22Rv1 (cell line): ENCODE results near the gene KRT14.

Experiments used
- H3K27ac ChIP-seq: fragments of 450-650 bp; 2 replicates; pipeline ENCODE4 v1.5.1; 2017
- ZFX ChIP-seq: fragments of 450-650 bp; IDR thresholded peaks from 2 replicates; pipeline ENCODE4 v1.6.1; 2017; ENCODE audit warnings: antibody characterized with exemption, borderline replicate concordance
- TF ChIP-seq, protein P1 (sequence below): fragments of 450-650 bp; IDR thresholded peaks from 2 replicates; pipeline ENCODE4 v1.5.1; 2017; ENCODE audit warnings: mild to moderate bottlenecking

The KRT14 gene

DNA sequence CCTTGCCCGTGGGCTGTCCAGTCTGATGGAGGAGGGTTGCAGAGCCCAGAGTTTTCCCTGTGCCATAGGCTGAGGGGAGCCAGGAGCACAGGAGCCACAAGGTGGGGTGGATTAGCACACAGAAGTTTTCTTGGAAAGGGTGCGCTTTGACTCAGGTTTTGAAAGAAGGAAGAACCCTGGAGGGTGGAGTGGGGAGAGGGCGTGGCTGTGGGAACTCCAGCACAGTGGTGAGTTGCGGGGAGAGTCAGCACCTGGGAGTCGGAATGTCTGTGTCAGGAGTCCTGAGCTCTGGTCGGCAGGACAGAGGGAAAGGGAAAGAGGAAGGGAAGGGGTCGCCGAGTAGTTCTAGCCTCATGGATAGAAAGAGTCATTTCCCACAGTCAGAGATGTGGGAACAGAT, 8.9 kb upstream of the KRT14 start:
- TF ChIP-seq, protein P1, sequence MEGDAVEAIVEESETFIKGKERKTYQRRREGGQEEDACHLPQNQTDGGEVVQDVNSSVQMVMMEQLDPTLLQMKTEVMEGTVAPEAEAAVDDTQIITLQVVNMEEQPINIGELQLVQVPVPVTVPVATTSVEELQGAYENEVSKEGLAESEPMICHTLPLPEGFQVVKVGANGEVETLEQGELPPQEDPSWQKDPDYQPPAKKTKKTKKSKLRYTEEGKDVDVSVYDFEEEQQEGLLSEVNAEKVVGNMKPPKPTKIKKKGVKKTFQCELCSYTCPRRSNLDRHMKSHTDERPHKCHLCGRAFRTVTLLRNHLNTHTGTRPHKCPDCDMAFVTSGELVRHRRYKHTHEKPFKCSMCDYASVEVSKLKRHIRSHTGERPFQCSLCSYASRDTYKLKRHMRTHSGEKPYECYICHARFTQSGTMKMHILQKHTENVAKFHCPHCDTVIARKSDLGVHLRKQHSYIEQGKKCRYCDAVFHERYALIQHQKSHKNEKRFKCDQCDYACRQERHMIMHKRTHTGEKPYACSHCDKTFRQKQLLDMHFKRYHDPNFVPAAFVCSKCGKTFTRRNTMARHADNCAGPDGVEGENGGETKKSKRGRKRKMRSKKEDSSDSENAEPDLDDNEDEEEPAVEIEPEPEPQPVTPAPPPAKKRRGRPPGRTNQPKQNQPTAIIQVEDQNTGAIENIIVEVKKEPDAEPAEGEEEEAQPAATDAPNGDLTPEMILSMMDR: no peak
- TF ChIP-seq ZFX: no peak

DNA sequence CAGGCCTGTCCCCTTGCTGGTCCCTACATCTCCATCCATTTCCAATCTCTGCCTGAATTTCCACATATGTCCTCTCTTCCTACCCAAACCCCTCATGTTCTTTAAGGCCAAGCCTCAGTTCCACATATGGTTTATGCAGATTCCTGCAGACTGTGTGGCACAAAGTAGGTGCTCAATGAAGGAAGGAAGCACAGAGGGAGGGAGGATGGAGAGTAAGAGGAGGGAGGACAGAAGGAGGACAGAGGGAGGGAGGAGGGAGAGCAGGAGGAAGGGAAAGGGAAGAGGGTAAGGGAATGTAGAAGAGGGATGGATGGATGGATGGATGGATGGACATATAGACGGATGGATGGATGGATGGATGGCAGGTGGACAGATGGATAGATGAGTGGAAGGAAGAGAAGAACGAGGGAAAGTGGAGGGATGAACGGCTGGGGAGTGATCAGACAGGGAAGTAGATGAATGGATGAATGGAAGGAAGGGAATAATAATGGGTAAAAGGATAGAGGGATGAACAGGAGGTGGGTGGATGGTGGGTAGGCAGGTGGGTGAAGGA, 7.7 kb upstream of the KRT14 start:
- no peak overlapping the region for H3K27ac ChIP-seq
- TF ChIP-seq, protein P1: no peak

More for the DNA sequence above, 8.9 kb upstream of the KRT14 start:
- no peak overlapping the region for H3K27ac ChIP-seq

DNA sequence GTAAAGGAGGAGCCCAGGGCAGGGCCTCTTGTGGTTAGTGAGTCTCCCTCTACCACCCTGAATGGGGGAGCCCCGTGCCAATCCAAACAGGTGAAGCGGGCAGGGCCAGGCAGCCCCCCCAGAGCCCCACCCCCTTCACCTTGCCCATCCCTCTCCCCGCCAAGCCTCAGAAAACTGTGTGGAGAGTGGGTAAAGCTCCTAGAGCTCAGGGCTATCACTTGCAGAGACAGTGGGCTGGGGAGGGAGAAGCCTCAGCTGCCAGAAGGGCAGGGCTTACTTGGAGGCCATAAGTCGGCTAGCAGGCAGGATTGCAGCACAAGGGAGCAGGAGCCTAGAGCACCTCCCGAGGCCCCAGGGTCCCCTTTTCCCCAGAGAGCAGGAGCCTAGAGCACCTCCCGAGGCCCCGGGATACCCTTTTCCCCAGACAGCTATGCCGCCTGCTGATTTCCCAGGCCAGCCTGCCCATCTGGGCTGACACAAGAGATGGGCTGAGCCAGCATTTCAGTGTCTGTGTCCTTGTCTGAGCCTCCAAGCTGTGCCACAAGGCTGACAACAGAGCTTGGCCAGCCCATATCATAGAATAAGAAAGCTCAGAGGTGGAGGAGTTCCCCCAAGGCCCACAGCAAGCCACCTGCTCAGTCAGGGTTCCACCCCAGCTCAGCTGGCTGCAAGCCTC, 6.7 kb upstream of the KRT14 start:
- H3K27ac ChIP-seq: no peak overlapping the region
- no peak for TF ChIP-seq ZFX
- TF ChIP-seq, protein P1: no peak

DNA sequence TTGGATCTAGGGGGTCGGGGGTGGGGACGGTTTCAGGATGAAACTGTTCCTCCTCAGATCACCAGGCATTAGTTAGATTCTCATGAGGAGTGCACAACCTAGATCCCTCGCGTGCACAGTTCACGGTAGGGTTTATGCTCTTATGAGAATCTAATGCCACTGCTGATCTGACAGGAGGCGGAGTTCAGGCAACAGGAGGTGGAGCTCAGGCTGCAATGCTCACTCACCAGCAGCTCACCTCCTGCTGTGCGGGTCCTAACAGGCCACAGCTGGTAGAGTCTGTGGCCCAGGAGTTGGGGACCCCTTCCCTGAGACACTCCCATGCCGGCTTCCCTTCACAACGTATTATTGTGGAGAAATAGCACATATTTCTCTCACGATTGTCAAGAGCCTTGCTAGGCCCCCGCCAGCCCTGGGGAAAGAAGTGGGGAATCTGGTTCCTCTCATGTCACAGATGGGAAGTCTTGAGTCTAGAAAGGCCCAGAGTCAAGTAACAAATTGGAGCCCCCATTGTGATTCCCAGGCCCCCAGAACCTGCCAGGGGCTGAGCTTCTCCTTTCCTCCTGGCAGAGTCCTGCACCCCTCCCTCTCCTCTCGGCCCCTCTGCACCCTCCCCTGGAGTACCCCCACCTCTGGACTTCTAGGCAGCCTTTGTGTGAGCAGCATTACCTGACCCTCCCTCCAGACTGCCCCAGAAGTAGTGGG, 6.1 kb upstream of the KRT14 start:
- no peak for TF ChIP-seq ZFX
- TF ChIP-seq, protein P1: no peak
- no peak overlapping the region for H3K27ac ChIP-seq

DNA sequence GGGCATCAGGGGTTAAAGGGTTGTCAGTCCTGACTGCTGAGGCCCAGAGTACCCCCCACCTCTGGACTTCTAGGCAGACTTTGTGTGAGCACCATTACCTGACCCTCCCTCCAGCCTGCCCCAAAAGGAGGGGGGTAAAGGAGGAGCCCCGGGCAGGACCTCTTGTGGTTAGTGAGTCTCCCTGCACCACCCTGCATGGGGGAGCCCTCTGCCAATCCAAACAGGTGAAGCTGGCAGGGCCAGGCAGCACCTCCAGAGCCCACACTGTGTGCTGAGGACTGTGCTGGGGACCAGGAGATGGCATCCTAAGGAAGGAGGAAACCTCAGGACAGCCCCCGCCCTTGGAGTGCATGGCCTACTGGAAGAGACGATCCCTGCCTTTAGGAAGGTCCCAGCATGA, 2.6 kb upstream of the KRT14 start:
- H3K27ac ChIP-seq: no peak overlapping the region
- TF ChIP-seq, protein P1: no peak
- no peak for TF ChIP-seq ZFX

DNA sequence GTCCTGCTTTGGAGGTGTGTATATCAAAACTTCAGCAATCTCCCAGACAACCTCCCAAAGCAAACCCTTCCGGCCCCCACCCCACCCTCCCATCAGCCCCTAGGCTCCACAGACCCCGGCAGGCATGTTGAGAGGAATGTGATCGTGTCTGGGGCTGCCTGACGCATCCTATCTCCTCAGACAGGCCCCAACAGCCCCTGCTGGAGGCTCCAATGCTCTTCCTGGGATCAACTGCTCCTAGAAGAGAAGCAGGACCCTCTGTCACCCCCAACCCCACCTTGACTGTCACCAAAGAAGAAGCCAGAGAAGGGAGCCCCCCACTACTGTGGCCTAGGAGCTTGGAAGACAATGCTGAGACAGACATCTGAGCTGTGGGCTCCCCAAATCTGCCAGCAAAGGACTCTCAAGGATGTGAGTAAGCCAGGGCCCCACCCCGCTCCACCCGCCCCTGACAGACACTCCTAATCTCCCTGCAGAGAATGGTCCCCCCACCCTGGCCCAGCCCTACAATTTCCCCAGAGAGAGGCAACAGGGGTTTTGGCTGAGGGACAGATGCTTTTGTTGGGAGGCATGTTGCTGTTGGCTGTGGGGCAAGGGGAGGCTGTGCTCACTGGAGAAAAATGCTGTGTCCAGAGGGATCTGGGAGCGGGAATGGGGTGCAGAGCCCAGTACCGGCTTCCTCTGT, 1.6 kb upstream of the KRT14 start:
- H3K27ac ChIP-seq: no peak overlapping the region
- TF ChIP-seq, protein P1: no peak
- no peak for TF ChIP-seq ZFX
